ENCODE data around the gene FARP1. TPM values are rescaled to one million over a fixed set of nuclear protein-coding genes. Genes with fewer than 3 reads are reported as not detected.

Gene FARP1
- polyA plus RNA-seq, 2 donors: 2.2 to 2.3 TPM

- 92 to 93% methylated on average over 12 of the region's 12 CpGs for whole genome bisulfite sequencing, 2 donors
- no peaks in the 10 kb centered on the region for H3K27me3 ChIP-seq (ENCODE audit: control insufficient read depth in 1 of 2, insufficient read depth in 2 of 2, low read length in 2 of 2)
- H3K36me3 ChIP-seq (ENCODE audit: control insufficient read depth in 2 of 2, insufficient read depth in 2 of 2, low read length in 1 of 2): no peaks in the 10 kb centered on the region
- H3K9me3 ChIP-seq (ENCODE audit: control insufficient read depth in 2 of 2, insufficient read depth in 1 of 2, low read depth in 1 of 2, low read length in 1 of 2): no peaks in the 10 kb centered on the region
- H3K4me3 ChIP-seq (ENCODE audit: low read depth in 1 of 2, low read length in 2 of 2): no peak overlapping the region
- H3K4me1 ChIP-seq (ENCODE audit: control insufficient read depth in 2 of 2, insufficient read depth in 2 of 2, low read length in 1 of 2): no peaks in the 10 kb centered on the region
- no peak overlapping the region for H3K27ac ChIP-seq (ENCODE audit: low read depth in 2 of 2, low read length in 1 of 2)
Observed at GRCh38 chr13:98217597-98217996, 74.7 kb downstream of the FARP1 start.

GRCh38 chr13:98219685-98220084, 76.8 kb downstream of the FARP1 start:
- WGBS, 2 donors: 87 to 91% methylated on average over 6 of the region's 6 CpGs
- H3K27me3 ChIP-seq (ENCODE audit: control insufficient read depth in 1 of 2, insufficient read depth in 2 of 2, low read length in 2 of 2): no peaks in the 10 kb centered on the region
- H3K4me1 ChIP-seq (ENCODE audit: control insufficient read depth in 2 of 2, insufficient read depth in 2 of 2, low read length in 1 of 2): no peaks in the 10 kb centered on the region
- no peak overlapping the region for H3K27ac ChIP-seq (ENCODE audit: low read depth in 2 of 2, low read length in 1 of 2)
- H3K36me3 ChIP-seq (ENCODE audit: control insufficient read depth in 2 of 2, insufficient read depth in 2 of 2, low read length in 1 of 2): no peaks in the 10 kb centered on the region
- no peak overlapping the region for H3K4me3 ChIP-seq (ENCODE audit: low read depth in 1 of 2, low read length in 2 of 2)
- H3K9me3 ChIP-seq (ENCODE audit: control insufficient read depth in 2 of 2, insufficient read depth in 1 of 2, low read depth in 1 of 2, low read length in 1 of 2): no peaks in the 10 kb centered on the region

GRCh38 chr13:98220271-98220791, 77.4 kb downstream of the FARP1 start:
- H3K36me3 ChIP-seq (ENCODE audit: control insufficient read depth in 2 of 2, insufficient read depth in 2 of 2, low read length in 1 of 2): no peaks in the 10 kb centered on the region
- WGBS, 2 donors: 51 to 66% methylated on average over 4 of the region's 4 CpGs

GRCh38 chr13:98221234-98221633, 78.3 kb downstream of the FARP1 start:
- Histone ChIP-seq H3K27ac (ENCODE audit: low read depth in 2 of 2, low read length in 1 of 2) (no peak overlapping the region), H3K36me3 (ENCODE audit: control insufficient read depth in 2 of 2, insufficient read depth in 2 of 2, low read length in 1 of 2) (no peaks in the 10 kb centered on the region), H3K4me3 (ENCODE audit: low read depth in 1 of 2, low read length in 2 of 2) (no peak overlapping the region), H3K9me3 (ENCODE audit: control insufficient read depth in 2 of 2, insufficient read depth in 1 of 2, low read depth in 1 of 2, low read length in 1 of 2) (no peaks in the 10 kb centered on the region), H3K4me1 (ENCODE audit: control insufficient read depth in 2 of 2, insufficient read depth in 2 of 2, low read length in 1 of 2) (no peaks in the 10 kb centered on the region), H3K27me3 (ENCODE audit: control insufficient read depth in 1 of 2, insufficient read depth in 2 of 2, low read length in 2 of 2) (no peaks in the 10 kb centered on the region)
- 83 to 85% methylated on average over 6 of the region's 6 CpGs for WGBS, 2 donors

More at GRCh38 chr13:98220271-98220791, 77.4 kb downstream of the FARP1 start:
- no peaks in the 10 kb centered on the region for H3K9me3 ChIP-seq (ENCODE audit: control insufficient read depth in 2 of 2, insufficient read depth in 1 of 2, low read depth in 1 of 2, low read length in 1 of 2)
- H3K4me3 ChIP-seq (ENCODE audit: low read depth in 1 of 2, low read length in 2 of 2): no peak overlapping the region
- no peak overlapping the region for H3K27ac ChIP-seq (ENCODE audit: low read depth in 2 of 2, low read length in 1 of 2)
- no peaks in the 10 kb centered on the region for H3K4me1 ChIP-seq (ENCODE audit: control insufficient read depth in 2 of 2, insufficient read depth in 2 of 2, low read length in 1 of 2)
- H3K27me3 ChIP-seq (ENCODE audit: control insufficient read depth in 1 of 2, insufficient read depth in 2 of 2, low read length in 2 of 2): no peaks in the 10 kb centered on the region

- no peaks in the 10 kb centered on the region for H3K27me3 ChIP-seq (ENCODE audit: control insufficient read depth in 1 of 2, insufficient read depth in 2 of 2, low read length in 2 of 2)
- no peaks in the 10 kb centered on the region for H3K9me3 ChIP-seq (ENCODE audit: control insufficient read depth in 2 of 2, insufficient read depth in 1 of 2, low read depth in 1 of 2, low read length in 1 of 2)
- WGBS, 2 donors: 67 to 83% methylated on average over 5 of the region's 5 CpGs
- no peaks in the 10 kb centered on the region for H3K36me3 ChIP-seq (ENCODE audit: control insufficient read depth in 2 of 2, insufficient read depth in 2 of 2, low read length in 1 of 2)
- no peak overlapping the region for H3K4me3 ChIP-seq (ENCODE audit: low read depth in 1 of 2, low read length in 2 of 2)
- no peak overlapping the region for H3K27ac ChIP-seq (ENCODE audit: low read depth in 2 of 2, low read length in 1 of 2)
- no peaks in the 10 kb centered on the region for H3K4me1 ChIP-seq (ENCODE audit: control insufficient read depth in 2 of 2, insufficient read depth in 2 of 2, low read length in 1 of 2)
Observed at GRCh38 chr13:98222081-98222554, 79.2 kb downstream of the FARP1 start.

GRCh38 chr13:98222816-98223215, 79.9 kb downstream of the FARP1 start:
- 81 to 92% methylated on average over 7 of the region's 7 CpGs for WGBS, 2 donors
- H3K4me3 ChIP-seq (ENCODE audit: low read depth in 1 of 2, low read length in 2 of 2): no peak overlapping the region
- no peaks in the 10 kb centered on the region for H3K4me1 ChIP-seq (ENCODE audit: control insufficient read depth in 2 of 2, insufficient read depth in 2 of 2, low read length in 1 of 2)
- no peaks in the 10 kb centered on the region for H3K36me3 ChIP-seq (ENCODE audit: control insufficient read depth in 2 of 2, insufficient read depth in 2 of 2, low read length in 1 of 2)
- no peaks in the 10 kb centered on the region for H3K27me3 ChIP-seq (ENCODE audit: control insufficient read depth in 1 of 2, insufficient read depth in 2 of 2, low read length in 2 of 2)
- no peaks in the 10 kb centered on the region for H3K9me3 ChIP-seq (ENCODE audit: control insufficient read depth in 2 of 2, insufficient read depth in 1 of 2, low read depth in 1 of 2, low read length in 1 of 2)
- no peak overlapping the region for H3K27ac ChIP-seq (ENCODE audit: low read depth in 2 of 2, low read length in 1 of 2)

GRCh38 chr13:98223741-98224140, 80.8 kb downstream of the FARP1 start:
- no peak overlapping the region for H3K4me3 ChIP-seq (ENCODE audit: low read depth in 1 of 2, low read length in 2 of 2)
- H3K4me1 ChIP-seq (ENCODE audit: control insufficient read depth in 2 of 2, insufficient read depth in 2 of 2, low read length in 1 of 2): no peaks in the 10 kb centered on the region
- no peaks in the 10 kb centered on the region for H3K36me3 ChIP-seq (ENCODE audit: control insufficient read depth in 2 of 2, insufficient read depth in 2 of 2, low read length in 1 of 2)
- H3K9me3 ChIP-seq (ENCODE audit: control insufficient read depth in 2 of 2, insufficient read depth in 1 of 2, low read depth in 1 of 2, low read length in 1 of 2): no peaks in the 10 kb centered on the region
- H3K27ac ChIP-seq (ENCODE audit: low read depth in 2 of 2, low read length in 1 of 2): no peak overlapping the region
- H3K27me3 ChIP-seq (ENCODE audit: control insufficient read depth in 1 of 2, insufficient read depth in 2 of 2, low read length in 2 of 2): no peaks in the 10 kb centered on the region

- no peak overlapping the region for H3K4me3 ChIP-seq (ENCODE audit: low read depth in 1 of 2, low read length in 2 of 2)
- 91 to 95% methylated on average over 5 of the region's 5 CpGs for WGBS, 2 donors
- no peaks in the 10 kb centered on the region for H3K27me3 ChIP-seq (ENCODE audit: control insufficient read depth in 1 of 2, insufficient read depth in 2 of 2, low read length in 2 of 2)
- no peak overlapping the region for H3K27ac ChIP-seq (ENCODE audit: low read depth in 2 of 2, low read length in 1 of 2)
- no peaks in the 10 kb centered on the region for H3K4me1 ChIP-seq (ENCODE audit: control insufficient read depth in 2 of 2, insufficient read depth in 2 of 2, low read length in 1 of 2)
- H3K9me3 ChIP-seq (ENCODE audit: control insufficient read depth in 2 of 2, insufficient read depth in 1 of 2, low read depth in 1 of 2, low read length in 1 of 2): no peaks in the 10 kb centered on the region
- no peaks in the 10 kb centered on the region for H3K36me3 ChIP-seq (ENCODE audit: control insufficient read depth in 2 of 2, insufficient read depth in 2 of 2, low read length in 1 of 2)
Observed at GRCh38 chr13:98224557-98224956, 81.7 kb downstream of the FARP1 start.

- no peaks in the 10 kb centered on the region for H3K4me1 ChIP-seq (ENCODE audit: control insufficient read depth in 2 of 2, insufficient read depth in 2 of 2, low read length in 1 of 2)
- H3K27me3 ChIP-seq (ENCODE audit: control insufficient read depth in 1 of 2, insufficient read depth in 2 of 2, low read length in 2 of 2): no peaks in the 10 kb centered on the region
- H3K9me3 ChIP-seq (ENCODE audit: control insufficient read depth in 2 of 2, insufficient read depth in 1 of 2, low read depth in 1 of 2, low read length in 1 of 2): no peaks in the 10 kb centered on the region
- H3K36me3 ChIP-seq (ENCODE audit: control insufficient read depth in 2 of 2, insufficient read depth in 2 of 2, low read length in 1 of 2): no peaks in the 10 kb centered on the region
- 77 to 83% methylated on average over 20 of the region's 20 CpGs for WGBS, 2 donors
- H3K4me3 ChIP-seq (ENCODE audit: low read depth in 1 of 2, low read length in 2 of 2): no peak overlapping the region
- no peak overlapping the region for H3K27ac ChIP-seq (ENCODE audit: low read depth in 2 of 2, low read length in 1 of 2)
Observed at GRCh38 chr13:98225036-98225940, 82.4 kb downstream of the FARP1 start.

GRCh38 chr13:98226496-98226895, 83.6 kb downstream of the FARP1 start:
- Histone ChIP-seq H3K9me3 (ENCODE audit: control insufficient read depth in 2 of 2, insufficient read depth in 1 of 2, low read depth in 1 of 2, low read length in 1 of 2) (no peaks in the 10 kb centered on the region), H3K27me3 (ENCODE audit: control insufficient read depth in 1 of 2, insufficient read depth in 2 of 2, low read length in 2 of 2) (no peaks in the 10 kb centered on the region), H3K36me3 (ENCODE audit: control insufficient read depth in 2 of 2, insufficient read depth in 2 of 2, low read length in 1 of 2) (no peaks in the 10 kb centered on the region), H3K4me1 (ENCODE audit: control insufficient read depth in 2 of 2, insufficient read depth in 2 of 2, low read length in 1 of 2) (no peaks in the 10 kb centered on the region), H3K27ac (ENCODE audit: low read depth in 2 of 2, low read length in 1 of 2) (no peak overlapping the region), H3K4me3 (ENCODE audit: low read depth in 1 of 2, low read length in 2 of 2) (no peak overlapping the region)
- WGBS, 2 donors: 81 to 83% methylated on average over 5 of the region's 5 CpGs
